VCaP (cell line): ENCODE data around the gene MARCHF2.

Experiments
- H3K27ac ChIP-seq: fragments of 450-650 bp; 2 replicates; pipeline ENCODE4 v1.5.1; 2017
- CTCF ChIP-seq: fragments of 450-650 bp; conservative IDR thresholded peaks from 2 replicates; pipeline ENCODE4 v1.5.1; 2017; ENCODE audit warnings: mild to moderate bottlenecking, moderate library complexity

Gene MARCHF2

GRCh38 chr19:8438236-8438635, 25.1 kb downstream of the MARCHF2 start:
- no peak overlapping the region for H3K27ac ChIP-seq
- no peak for TF ChIP-seq CTCF

GRCh38 chr19:8441725-8442544, 28.8 kb downstream of the MARCHF2 start:
- no peak overlapping the region for H3K27ac ChIP-seq
- no peak for TF ChIP-seq CTCF

GRCh38 chr19:8444140-8444676, 31.1 kb downstream of the MARCHF2 start:
- H3K27ac ChIP-seq = peak overlapping the region; percentile 91

- no peak for TF ChIP-seq CTCF
- peak within 1 kb of the TSS; percentile 91 for H3K27ac ChIP-seq
These were observed 31.8 kb downstream of the MARCHF2 start, which contains the start of gene HNRNPM for GRCh38 chr19:8444677-8445487. Gene HNRNPM, plus strand, starts transcription at chr19:8444975. Its CDS starts 24 bp downstream, at chr19:8444999.

GRCh38 chr19:8445488-8446001, 32.4 kb downstream of the MARCHF2 start:
- TF ChIP-seq CTCF = no peak
- H3K27ac ChIP-seq = peak overlapping the region; percentile 91

GRCh38 chr19:8446061-8446709, 33.1 kb downstream of the MARCHF2 start:
- peak overlapping the region; percentile 91; the same call in 1 of the 2 replicates for H3K27ac ChIP-seq

More at GRCh38 chr19:8446061-8446709, 33.1 kb downstream of the MARCHF2 start:
- TF ChIP-seq CTCF = no peak
